Activated naive CD4-positive, alpha-beta T cell treated with anti-CD3 and anti-CD28 coated beads for 36 hours (primary cell): Measurements from ENCODE around the gene NAGPA. TPM values are rescaled to one million over a fixed set of nuclear protein-coding genes. Genes with fewer than 3 reads are reported as not detected.

Source experiments
- CTCF ChIA-PET: fragments of 350-600 bp; sonication (Branson Sonifier 250); formaldehyde crosslinking; loops from one replicate; lab custom pipeline; 2021; ENCODE audit warnings: antibody characterized with exemption; lab: Charles Lee
- DNase-seq: peaks from one replicate; pipeline ENCODE4 v3.0.0-alpha.2; 2020
- H3K27ac Mint-ChIP-seq: one replicate; pipeline ENCODE4 v1.8.0; 2021; ENCODE audit warnings: mild to moderate bottlenecking, mixed read lengths
- H3K27me3 Mint-ChIP-seq: one replicate; pipeline ENCODE4 v1.8.0; 2021; ENCODE audit warnings: low read depth, mixed read lengths
- H3K36me3 Mint-ChIP-seq: one replicate; pipeline ENCODE4 v1.8.0; 2021; ENCODE audit warnings: low read depth, mixed read lengths
- H3K4me1 Mint-ChIP-seq: one replicate; pipeline ENCODE4 v1.8.0; 2021; ENCODE audit warnings: low read depth, mixed read lengths
- H3K4me3 Mint-ChIP-seq: one replicate; pipeline ENCODE4 v1.8.0; 2021; ENCODE audit warnings: mild to moderate bottlenecking, moderate library complexity, mixed read lengths
- H3K9me3 Mint-ChIP-seq: one replicate; pipeline ENCODE4 v1.8.0; 2021; ENCODE audit warnings: mixed read lengths
- intact Hi-C: fragments of 100-400 bp; cut with micrococcal nuclease; formaldehyde crosslinking; loops from one replicate; pipeline ENCODE4 v1.15.1; 2023
- total RNA-seq, 2 experiments: library from RNA; stranded (reverse); gene quantifications; one replicate each; pipeline ENCODE4 v1.2.3, GENCODE V29; 2021

The NAGPA gene
- total RNA-seq, 2 experiments from 2014 or later, result 5.8 to 7.9 TPM

GRCh38 chr16:5036228-5037156 is 2.8 kb upstream of the NAGPA start:
- intact Hi-C loops, result no loop called here
- Mint-ChIP-seq H3K4me1 (peaks cover 16% of the 10 kb centered on the region), H3K27me3 (no peaks in the 10 kb centered on the region), H3K36me3 (no peaks in the 10 kb centered on the region), H3K9me3 (no peaks in the 10 kb centered on the region), H3K27ac (no peak overlapping the region), H3K4me3 (no peak overlapping the region)
- DNase-seq, result no peak
- CTCF ChIA-PET, result no interaction called here

GRCh38 chr16:5035909-5036227 is 2.1 kb upstream of the NAGPA start:
- Mint-ChIP-seq H3K9me3 (no peaks in the 10 kb centered on the region), H3K27me3 (no peaks in the 10 kb centered on the region), H3K4me1 (peaks cover 16% of the 10 kb centered on the region), H3K4me3 (no peak overlapping the region), H3K36me3 (no peaks in the 10 kb centered on the region), H3K27ac (no peak overlapping the region)
- DNase-seq, result no peak
- intact Hi-C loops, result no loop called here
- CTCF ChIA-PET, result no interaction called here

- CTCF ChIA-PET, result interaction anchor here (0.9 to 1.1 kb wide), 2 partner anchors 24 to 50 kb away, joined by 3 to 4 read pairs; no protein-coding TSS in a partner anchor
- no peaks in the 10 kb centered on the region for H3K9me3 Mint-ChIP-seq
- H3K4me1 Mint-ChIP-seq, result peaks cover 16% of the 10 kb centered on the region
- DNase-seq, result no peak
- no peaks in the 10 kb centered on the region for H3K27me3 Mint-ChIP-seq
- no peaks in the 10 kb centered on the region for H3K36me3 Mint-ChIP-seq
- H3K4me3 Mint-ChIP-seq, result peak overlapping the region; percentile 84
- intact Hi-C loops, result loop anchor here (5.0 kb wide), 2 partner anchors 38 to 187 kb away; partner anchors contain the start of genes ALG1, GLYR1 and UBN1
- peak overlapping the region; percentile 61 for H3K27ac Mint-ChIP-seq
These were observed 410 bp upstream of the NAGPA start for GRCh38 chr16:5034167-5034523.

GRCh38 chr16:5032748-5033167 is 977 bp downstream of the NAGPA start:
- CTCF ChIA-PET, result interaction anchor here (2.0 kb wide), 1 partner anchor 52 kb away, joined by 7 read pairs; no protein-coding TSS in a partner anchor
- Mint-ChIP-seq H3K27ac (no peak overlapping the region), H3K4me1 (peaks cover 16% of the 10 kb centered on the region), H3K36me3 (peaks cover 2% of the 10 kb centered on the region), H3K9me3 (no peaks in the 10 kb centered on the region), H3K27me3 (no peaks in the 10 kb centered on the region), H3K4me3 (peak overlapping the region; percentile 70)
- DNase-seq, result no peak
- intact Hi-C loops, result loop anchor here (1.0 to 5.0 kb wide), 3 partner anchors 40 to 185 kb away; partner anchors contain the start of genes ALG1, GLYR1 and UBN1

GRCh38 chr16:5031601-5032000 is 2.1 kb downstream of the NAGPA start:
- Mint-ChIP-seq H3K9me3 (no peaks in the 10 kb centered on the region), H3K27me3 (no peaks in the 10 kb centered on the region), H3K4me3 (peak overlapping the region; percentile 49), H3K4me1 (peaks cover 16% of the 10 kb centered on the region), H3K36me3 (peaks cover 2% of the 10 kb centered on the region), H3K27ac (no peak overlapping the region)
- DNase-seq, result no peak
- intact Hi-C loops, result loop anchor here (5.0 kb wide), 2 partner anchors 41 to 184 kb away; partner anchors contain the start of genes ALG1, GLYR1 and UBN1
- CTCF ChIA-PET, result interaction anchor here (2.0 kb wide), 1 partner anchor 53 kb away, joined by 7 read pairs; no protein-coding TSS in a partner anchor

- no peaks in the 10 kb centered on the region for H3K9me3 Mint-ChIP-seq
- no peak overlapping the region for H3K27ac Mint-ChIP-seq
- no peak for DNase-seq
- peaks cover 16% of the 10 kb centered on the region for H3K4me1 Mint-ChIP-seq
- CTCF ChIA-PET, result no interaction called here
- intact Hi-C loops, result loop anchor here (5.0 kb wide), 2 partner anchors 42 to 183 kb away; partner anchors contain the start of genes ALG1, GLYR1 and UBN1
- no peaks in the 10 kb centered on the region for H3K27me3 Mint-ChIP-seq
- H3K36me3 Mint-ChIP-seq, result peaks cover 2% of the 10 kb centered on the region
- no peak overlapping the region for H3K4me3 Mint-ChIP-seq
These were observed 3.4 kb downstream of the NAGPA start for GRCh38 chr16:5030251-5030870.

GRCh38 chr16:5028950-5029475 is 4.7 kb downstream of the NAGPA start:
- H3K27me3 Mint-ChIP-seq, result no peaks in the 10 kb centered on the region
- peaks cover 12% of the 10 kb centered on the region for H3K4me1 Mint-ChIP-seq
- DNase-seq, result no peak
- H3K36me3 Mint-ChIP-seq, result peaks cover 2% of the 10 kb centered on the region
- no peak overlapping the region for H3K4me3 Mint-ChIP-seq
- CTCF ChIA-PET, result no interaction called here
- no peak overlapping the region for H3K27ac Mint-ChIP-seq
- H3K9me3 Mint-ChIP-seq, result no peaks in the 10 kb centered on the region
- intact Hi-C loops, result no loop called here

- Mint-ChIP-seq H3K27me3 (no peaks in the 10 kb centered on the region), H3K9me3 (no peaks in the 10 kb centered on the region), H3K4me1 (peaks cover 7% of the 10 kb centered on the region), H3K27ac (no peak overlapping the region), H3K4me3 (no peak overlapping the region), H3K36me3 (peaks cover 2% of the 10 kb centered on the region)
- CTCF ChIA-PET, result no interaction called here
- DNase-seq, result no peak
- intact Hi-C loops, result no loop called here
These were observed 6.0 kb downstream of the NAGPA start for GRCh38 chr16:5027575-5028235.

GRCh38 chr16:5027086-5027485 is 6.6 kb downstream of the NAGPA start:
- intact Hi-C loops, result no loop called here
- H3K9me3 Mint-ChIP-seq, result no peaks in the 10 kb centered on the region
- CTCF ChIA-PET, result interaction anchor here (0.8 kb wide), 1 partner anchor 327 kb away, joined by 3 read pairs; no protein-coding TSS in a partner anchor
- no peak for DNase-seq
- H3K36me3 Mint-ChIP-seq, result peaks cover 2% of the 10 kb centered on the region
- H3K4me1 Mint-ChIP-seq, result peaks cover 3% of the 10 kb centered on the region
- no peak overlapping the region for H3K27ac Mint-ChIP-seq
- H3K4me3 Mint-ChIP-seq, result no peak overlapping the region
- H3K27me3 Mint-ChIP-seq, result no peaks in the 10 kb centered on the region

GRCh38 chr16:5026664-5027063 is 7.1 kb downstream of the NAGPA start:
- H3K27ac Mint-ChIP-seq, result no peak overlapping the region
- no peak overlapping the region for H3K4me3 Mint-ChIP-seq
- no peaks in the 10 kb centered on the region for H3K27me3 Mint-ChIP-seq
- no peaks in the 10 kb centered on the region for H3K9me3 Mint-ChIP-seq
- DNase-seq, result no peak
- intact Hi-C loops, result no loop called here
- H3K4me1 Mint-ChIP-seq, result no peaks in the 10 kb centered on the region
- peaks cover 2% of the 10 kb centered on the region for H3K36me3 Mint-ChIP-seq
- CTCF ChIA-PET, result interaction anchor here (0.8 kb wide), 1 partner anchor 327 kb away, joined by 3 read pairs; no protein-coding TSS in a partner anchor

GRCh38 chr16:5025171-5025632 is 8.5 kb downstream of the NAGPA start:
- intact Hi-C loops, result no loop called here
- Mint-ChIP-seq H3K27me3 (no peaks in the 10 kb centered on the region), H3K4me1 (no peaks in the 10 kb centered on the region), H3K36me3 (peaks cover 2% of the 10 kb centered on the region), H3K27ac (no peak overlapping the region), H3K9me3 (no peaks in the 10 kb centered on the region), H3K4me3 (no peak overlapping the region)
- peak; percentile 11 for DNase-seq
- CTCF ChIA-PET, result interaction anchor here (0.6 kb wide), 1 partner anchor 72 kb away, joined by 4 read pairs; no protein-coding TSS in a partner anchor

GRCh38 chr16:5024632-5025031 is 9.1 kb downstream of the NAGPA start:
- H3K9me3 Mint-ChIP-seq, result no peaks in the 10 kb centered on the region
- H3K27ac Mint-ChIP-seq, result no peak overlapping the region
- no peaks in the 10 kb centered on the region for H3K4me1 Mint-ChIP-seq
- peaks cover 2% of the 10 kb centered on the region for H3K36me3 Mint-ChIP-seq
- intact Hi-C loops, result no loop called here
- no peak for DNase-seq
- no peak overlapping the region for H3K4me3 Mint-ChIP-seq
- H3K27me3 Mint-ChIP-seq, result no peaks in the 10 kb centered on the region
- CTCF ChIA-PET, result no interaction called here
